ENCODE results near the gene MEGF11. TPM values are rescaled to one million over a fixed set of nuclear protein-coding genes. Genes with fewer than 3 reads are reported as not detected.
A peak's percentile ranks its signal among the peaks of the same experiment; 100 is the strongest.

Gene MEGF11
- total RNA-seq, 6 experiments from 2014 or later = not detected

GRCh38 chr15:66049353-66049752, 204.2 kb downstream of the MEGF11 start:
- TF ChIP-seq CTCF (IDR thresholded peaks at IDR 0.05) = no peak
- no peak for TF ChIP-seq POLR2A (IDR thresholded peaks at IDR 0.05)
- Histone ChIP-seq H3K27me3 (no peaks in the 10 kb centered on the region), H3K4me1 (no peaks in the 10 kb centered on the region), H3K4me3 (no peak overlapping the region), H3K9me3 (no peaks in the 10 kb centered on the region), H3K27ac (no peak overlapping the region), H3K36me3 (no peaks in the 10 kb centered on the region)
- DNase-seq (no peak), ATAC-seq (no peak)
- intact Hi-C loops (cut with DNase I) = no loop called here
- 31% methylated on average over 6 of the region's 6 CpGs for WGBS (ENCODE audit: insufficient coverage, low coverage, low lambda C conversion rate, missing lambda C conversion rate)

- no peaks in the 10 kb centered on the region for H3K27me3 ChIP-seq
- H3K36me3 ChIP-seq = no peaks in the 10 kb centered on the region
- no peaks in the 10 kb centered on the region for H3K9me3 ChIP-seq
- H3K4me3 ChIP-seq = no peak overlapping the region
- H3K4me1 ChIP-seq = no peaks in the 10 kb centered on the region
- intact Hi-C loops (cut with DNase I) = no loop called here
- TF ChIP-seq POLR2A (IDR thresholded peaks at IDR 0.05) = no peak
- TF ChIP-seq CTCF (IDR thresholded peaks at IDR 0.05) = no peak
- no peak overlapping the region for H3K27ac ChIP-seq
- DNase-seq (no peak), ATAC-seq (peak in 1 of 4 donors; percentile 20)
- WGBS (ENCODE audit: insufficient coverage, low coverage, low lambda C conversion rate, missing lambda C conversion rate) = 65% methylated on average over 5 of the region's 9 CpGs
Measured at GRCh38 chr15:66047321-66048024, 206.1 kb downstream of the MEGF11 start.

GRCh38 chr15:66046751-66047150, 206.8 kb downstream of the MEGF11 start:
- ATAC-seq (no peak), DNase-seq (no peak)
- H3K36me3 ChIP-seq = no peaks in the 10 kb centered on the region
- intact Hi-C loops (cut with DNase I) = no loop called here
- no peaks in the 10 kb centered on the region for H3K4me1 ChIP-seq
- WGBS (ENCODE audit: insufficient coverage, low coverage, low lambda C conversion rate, missing lambda C conversion rate) = 0% methylated on average over 1 of the region's 1 CpG
- no peak overlapping the region for H3K4me3 ChIP-seq
- no peaks in the 10 kb centered on the region for H3K9me3 ChIP-seq
- TF ChIP-seq POLR2A (IDR thresholded peaks at IDR 0.05) (no peak), CTCF (IDR thresholded peaks at IDR 0.05) (no peak)
- H3K27ac ChIP-seq = no peak overlapping the region
- H3K27me3 ChIP-seq = no peaks in the 10 kb centered on the region

GRCh38 chr15:66046326-66046725, 207.2 kb downstream of the MEGF11 start:
- no peaks in the 10 kb centered on the region for H3K27me3 ChIP-seq
- no peak overlapping the region for H3K27ac ChIP-seq
- H3K4me1 ChIP-seq = no peaks in the 10 kb centered on the region
- no peaks in the 10 kb centered on the region for H3K36me3 ChIP-seq
- DNase-seq = no peak
- H3K9me3 ChIP-seq = no peaks in the 10 kb centered on the region
- intact Hi-C loops (cut with DNase I) = no loop called here
- WGBS (ENCODE audit: insufficient coverage, low coverage, low lambda C conversion rate, missing lambda C conversion rate) = 61% methylated on average over 5 of the region's 8 CpGs
- H3K4me3 ChIP-seq = no peak overlapping the region
- ATAC-seq = no peak
- TF ChIP-seq CTCF (IDR thresholded peaks at IDR 0.05) (no peak), POLR2A (IDR thresholded peaks at IDR 0.05) (no peak)

All from right lobe of liver (tissue), 6 donors.